IMR-90 (cell line): ENCODE measurements around the gene KRTAP3-1. TPM values are rescaled to one million over a fixed set of nuclear protein-coding genes. Genes with fewer than 3 reads are reported as not detected.

ENCODE experiments used
- ATAC-seq: fragments of 200-7000 bp; cut with Tn5 transposase; 2 replicates; pipeline ENCODE4 v1.9.1; 2020; ENCODE audit warnings: low read depth, mild to moderate bottlenecking, moderate library complexity
- BruUV-seq: library from RNA; stranded (reverse); fragments of 400-500 nt; replicated peaks from 2 replicates; lab custom pipeline; 2021; lab: Mats Ljungman, UMichigan
- CTCF ChIA-PET: fragments of 300-600 bp; formaldehyde crosslinking; extraction: SDS; loops from one replicate; lab custom pipeline; 2021; ENCODE audit warnings: antibody characterized with exemption; lab: Yijun Ruan, JAX
- POLR2A ChIA-PET: fragments of 300-600 bp; sonication (Branson Sonifier 250); formaldehyde crosslinking; loops from one replicate; lab custom pipeline; 2022; ENCODE audit warnings: antibody characterized with exemption; ENCODE audit not compliant: unreplicated experiment; lab: Charles Lee
- DNase-seq: peaks from one replicate; pipeline ENCODE4 v3.0.0; 2013
- H2AFZ ChIP-seq: replicated peaks from 2 replicates; pipeline ENCODE3; 2013; ENCODE audit warnings: low read length, mild to moderate bottlenecking; ENCODE audit not compliant: poor library complexity
- H2AK5ac ChIP-seq: 2 replicates; pipeline ENCODE4 v1.6.1; 2013; ENCODE audit warnings: low read depth, low read length, inconsistent platforms
- H2AK9ac ChIP-seq: replicated peaks from 2 replicates; pipeline ENCODE3; 2013; ENCODE audit warnings: mild to moderate bottlenecking, low read depth, low read length, moderate library complexity; ENCODE audit not compliant: poor library complexity
- H2BK120ac ChIP-seq: 2 replicates; pipeline ENCODE4 v1.6.1; 2013; ENCODE audit warnings: low read depth, low read length, inconsistent platforms
- H2BK15ac ChIP-seq: 3 replicates; pipeline ENCODE4 v1.6.1; 2013; ENCODE audit warnings: low read depth, low read length, inconsistent platforms
- H2BK20ac ChIP-seq: 2 replicates; pipeline ENCODE4 v1.6.1; 2013; ENCODE audit warnings: low read depth, mild to moderate bottlenecking, inconsistent platforms, low read length, moderate library complexity
- H2BK5ac ChIP-seq: 2 replicates; pipeline ENCODE4 v1.6.1; 2013; ENCODE audit warnings: mild to moderate bottlenecking, low read depth, low read length, inconsistent platforms; ENCODE audit not compliant: poor library complexity, severe bottlenecking
- H3K14ac ChIP-seq: replicated peaks from 2 replicates; pipeline ENCODE4 v1.6.1; 2013; ENCODE audit warnings: low read depth, low read length, inconsistent platforms
- H3K18ac ChIP-seq: 2 replicates; pipeline ENCODE4 v1.6.1; 2013; ENCODE audit warnings: low read depth, low read length, control low read depth
- H3K23ac ChIP-seq: 2 replicates; pipeline ENCODE4 v1.6.1; 2013; ENCODE audit warnings: low read depth, low read length, inconsistent platforms
- H3K27ac ChIP-seq: 2 replicates; pipeline ENCODE4 v1.5.1; 2013; ENCODE audit warnings: mild to moderate bottlenecking, control low read depth, low read length; ENCODE audit not compliant: insufficient read depth
- H3K27me3 ChIP-seq: 2 replicates; pipeline ENCODE4 v1.6.1; 2013; ENCODE audit warnings: low read length; ENCODE audit not compliant: control insufficient read depth, insufficient read depth
- H3K36me3 ChIP-seq: 2 replicates; pipeline ENCODE4 v1.6.1; 2013; ENCODE audit warnings: low read length, mixed read lengths; ENCODE audit not compliant: control insufficient read depth, insufficient read depth
- H3K4ac ChIP-seq: 2 replicates; pipeline ENCODE4 v1.6.1; 2013; ENCODE audit warnings: low read depth, low read length, inconsistent platforms
- H3K4me1 ChIP-seq: 2 replicates; pipeline ENCODE4 v1.6.1; 2013; ENCODE audit warnings: low read length, mixed read lengths; ENCODE audit not compliant: control insufficient read depth, insufficient read depth
- H3K4me2 ChIP-seq: 2 replicates; pipeline ENCODE4 v1.6.1; 2013; ENCODE audit warnings: low read depth, mild to moderate bottlenecking, control low read depth, low read length, moderate library complexity
- H3K4me3 ChIP-seq: 2 replicates; pipeline ENCODE4 v1.5.1; 2013; ENCODE audit warnings: low read depth, mild to moderate bottlenecking, control low read depth, low read length, moderate library complexity; ENCODE audit not compliant: insufficient read depth
- H3K56ac ChIP-seq: 2 replicates; pipeline ENCODE4 v1.6.1; 2013; ENCODE audit warnings: low read length, inconsistent platforms; ENCODE audit not compliant: insufficient read depth; ENCODE audit errors: extremely low read depth
- H3K79me1 ChIP-seq, 2 experiments: 2 replicates each; pipeline ENCODE4 v1.6.1; 2013; ENCODE audit warnings: low read length in 2 of 2, inconsistent platforms in 1 of 2, low read depth in 1 of 2
- H3K9ac ChIP-seq: 2 replicates; pipeline ENCODE4 v1.6.1; 2013; ENCODE audit warnings: low read depth, low read length, control low read depth
- H3K9me1 ChIP-seq: 2 replicates; pipeline ENCODE4 v1.6.1; 2013; ENCODE audit warnings: low read length, inconsistent platforms; ENCODE audit not compliant: insufficient read depth
- H3K9me3 ChIP-seq: 2 replicates; pipeline ENCODE4 v1.6.1; 2013; ENCODE audit warnings: low read length; ENCODE audit not compliant: control insufficient read depth, insufficient read depth
- H4K20me1 ChIP-seq: 2 replicates; pipeline ENCODE4 v1.6.1; 2013; ENCODE audit warnings: low read length, inconsistent platforms; ENCODE audit not compliant: insufficient read depth
- H4K5ac ChIP-seq: 2 replicates; pipeline ENCODE4 v1.6.1; 2013; ENCODE audit warnings: mild to moderate bottlenecking, low read depth, low read length, control low read depth
- H4K8ac ChIP-seq, 2 experiments: 2 replicates each; pipeline ENCODE4 v1.6.1; 2013; ENCODE audit warnings: low read depth in 2 of 2, low read length in 2 of 2, control low read depth in 1 of 2, inconsistent platforms in 1 of 2
- H4K91ac ChIP-seq: 2 replicates; pipeline ENCODE4 v1.6.1; 2013; ENCODE audit warnings: low read depth, low read length, inconsistent platforms; ENCODE audit not compliant: insufficient read depth
- CEBPB ChIP-seq: IDR thresholded peaks from 2 replicates; pipeline ENCODE4 v1.6.1; 2012; ENCODE audit warnings: low read depth, low read length, improper control_type of control experiment
- FOS ChIP-seq: fragments of 150-350 bp; IDR thresholded peaks from 2 replicates; pipeline ENCODE4 v1.6.1; 2016; ENCODE audit warnings: low read depth, low read length
- dilution Hi-C: fragments of 300-500 bp; cut with HindIII; formaldehyde crosslinking; loops from one replicate; pipeline ENCODE4 v1.14.3; 2018; ENCODE audit warnings: low sequenced_read_pairs; ENCODE audit not compliant: unreplicated experiment
- in situ Hi-C: fragments of 300-500 bp; cut with MboI; formaldehyde crosslinking; loops from 3 replicates; pipeline ENCODE4 v1.14.3; 2019; ENCODE audit warnings: low sequenced_read_pairs, inconsistent platforms, mixed read lengths
- intact Hi-C: fragments of 100-400 bp; cut with micrococcal nuclease; formaldehyde crosslinking; loops from 2 replicates; pipeline ENCODE4 v1.10.0; 2022
- polyA plus RNA-seq, 3 experiments: library from polyadenylated mRNA; depleted of rRNA; stranded (reverse); fragments of >200 nt; gene quantifications; 2 replicates each; pipeline ENCODE4 v1.2.3, GENCODE V29; 2012; ENCODE audit warnings: low replicate concordance in 1 of 3
- total RNA-seq: library from RNA; depleted of rRNA; stranded (reverse); fragments of >200 nt; gene quantifications from 2 replicates; pipeline ENCODE4 v1.2.3, GENCODE V29; 2012

The KRTAP3-1 gene
- total and polyA plus RNA-seq, 2 of the 4 experiments (the other 2 are of a cell fraction): not detected

DNA sequence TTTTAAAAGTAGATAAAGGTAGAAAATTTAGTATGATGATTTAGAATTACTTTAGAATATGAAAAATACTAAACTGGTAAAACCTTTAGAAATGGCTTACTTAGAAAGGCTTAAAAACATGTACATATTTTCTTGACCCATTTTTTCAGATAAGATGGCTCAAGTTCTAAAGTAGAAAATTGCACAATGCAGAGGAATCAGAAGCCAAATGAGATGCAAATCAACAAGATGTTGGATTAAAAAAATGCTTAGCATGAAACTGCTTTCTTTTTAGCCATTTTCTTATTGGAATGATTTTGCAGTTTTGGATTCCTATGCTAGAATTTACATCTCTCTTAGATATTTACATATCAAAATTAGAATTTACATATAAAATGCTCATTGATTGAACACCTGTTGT, 1.5 kb upstream of the KRTAP3-1 start:
- no peaks in the 10 kb centered on the region for H3K79me1 ChIP-seq
- H3K9me1 ChIP-seq: no peaks in the 10 kb centered on the region; the same call in 1 of the 2 replicates
- H2AFZ ChIP-seq: no peak overlapping the region
- H3K9ac ChIP-seq: no peak overlapping the region
- no peak overlapping the region for H3K4me3 ChIP-seq
- intact Hi-C loops: no loop called here
- no peak overlapping the region for H4K5ac ChIP-seq
- H2BK5ac ChIP-seq: no peak overlapping the region
- dilution Hi-C loops: no loop called here
- H3K27ac ChIP-seq: no peak overlapping the region
- no peak overlapping the region for H2BK15ac ChIP-seq
- no peak overlapping the region for H2BK120ac ChIP-seq
- ChIA-PET POLR2A (no interaction called here), CTCF (no interaction called here)
- H3K56ac ChIP-seq: no peak overlapping the region
- no peaks in the 10 kb centered on the region for H4K20me1 ChIP-seq
- in situ Hi-C loops: no loop called here
- H3K18ac ChIP-seq: no peak overlapping the region
- BruUV-seq: no TSS peak
- H3K14ac ChIP-seq: no peak overlapping the region
- H4K91ac ChIP-seq: no peak overlapping the region
- no peak overlapping the region for H2BK20ac ChIP-seq
- no peak overlapping the region for H2AK5ac ChIP-seq
- TF ChIP-seq FOS (no peak), CEBPB (peak; percentile 29; the same call in 1 of the 2 replicates)
- H4K8ac ChIP-seq: no peak overlapping the region
- no peaks in the 10 kb centered on the region for H3K27me3 ChIP-seq
- no peak overlapping the region for H2AK9ac ChIP-seq
- H3K4me1 ChIP-seq: peaks cover 1% of the 10 kb centered on the region; the same call in 1 of the 2 replicates
- H3K23ac ChIP-seq: no peak overlapping the region
- no peak overlapping the region for H3K4ac ChIP-seq
- ATAC-seq (no peak), DNase-seq (no peak)
- no peaks in the 10 kb centered on the region for H3K9me3 ChIP-seq
- no peaks in the 10 kb centered on the region for H3K36me3 ChIP-seq
- H3K4me2 ChIP-seq: no peak overlapping the region
